Stimulated activated CD8-positive, alpha-beta memory T cell treated with anti-CD3 and anti-CD28 coated beads, Interleukin-2, amount 100 ng/mL, for 1 hour (primary cell): ENCODE measurements around the gene LIMS1.
"Not testable (repeated sequence)": the region's sequence is repeated elsewhere in the genome, so short reads cannot be mapped to it uniquely, and the experiment has no call there.

Experiments
- DNase-seq, 2 donors: peaks; one replicate each; pipeline ENCODE4 v3.0.0-alpha.2; 2020; ENCODE audit warnings: low read depth in 2 of 2

LIMS1 gene

DNA sequence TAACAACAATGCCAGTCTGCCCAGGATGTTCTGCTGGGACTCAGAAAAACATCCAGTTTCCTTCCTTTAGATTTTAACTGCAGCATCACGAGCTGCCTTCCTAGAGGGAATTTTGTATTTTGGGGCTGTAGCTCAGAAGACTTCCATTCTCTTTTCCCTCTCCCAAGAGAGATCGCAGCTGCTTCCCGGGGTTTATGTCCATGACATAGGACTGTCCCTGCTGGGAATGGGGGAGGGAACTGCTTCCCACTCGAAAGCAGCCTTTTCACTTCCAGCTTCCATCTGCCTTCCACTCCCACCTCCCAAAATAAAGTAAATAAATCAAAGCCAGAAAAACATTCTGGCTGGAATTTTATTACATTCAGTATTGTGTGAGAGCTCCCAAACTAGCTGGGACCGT lies 52.4 kb downstream of the LIMS1 start:
- DNase-seq, result no peak

DNA sequence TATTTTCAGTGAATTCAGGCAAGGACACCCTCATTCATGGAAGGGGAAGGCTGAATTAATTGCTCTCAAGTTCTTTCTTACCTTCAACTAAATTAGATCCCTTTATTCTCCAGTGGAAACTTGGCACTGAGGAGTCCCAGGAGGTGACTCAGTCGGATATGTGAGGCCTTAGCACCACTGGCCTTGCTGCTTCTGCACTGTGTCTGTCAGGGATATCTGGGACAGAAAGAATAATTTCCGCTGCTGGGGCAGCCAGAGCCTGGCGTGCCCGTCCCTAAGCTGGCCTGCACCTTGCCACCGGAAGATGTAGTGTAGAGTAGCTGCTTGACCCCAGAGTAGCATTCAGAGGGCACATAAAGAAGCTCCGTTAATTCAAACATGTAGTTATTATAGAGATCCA lies 53.4 kb downstream of the LIMS1 start:
- DNase-seq, result no peak

DNA sequence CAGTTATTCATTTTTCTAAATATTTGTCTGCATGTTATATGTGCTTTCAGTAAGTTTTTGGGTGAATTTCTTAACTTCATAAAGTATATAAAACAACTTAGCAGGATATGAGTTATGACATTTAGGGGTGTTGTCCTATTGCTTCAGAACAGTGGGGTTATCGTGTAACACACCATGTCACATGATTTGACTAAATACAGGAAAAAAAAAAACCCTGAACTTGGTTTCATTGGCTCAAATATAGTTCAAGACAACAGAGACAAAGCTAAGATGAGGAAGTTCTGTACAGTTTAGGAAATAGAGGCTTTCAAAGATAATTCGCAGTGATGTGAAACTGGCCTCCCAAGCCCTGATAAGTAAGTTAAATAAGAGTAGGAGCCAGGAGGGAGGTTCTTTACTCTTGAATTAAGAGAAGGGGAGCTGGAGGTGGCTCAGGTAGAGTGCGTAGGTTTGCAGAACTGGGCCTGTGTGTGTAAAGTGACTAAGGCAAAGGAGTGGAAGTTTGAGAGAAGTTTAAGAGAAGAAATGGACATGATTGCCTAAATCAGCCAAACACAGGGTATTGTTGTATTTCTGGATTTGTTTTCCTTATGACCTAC lies 53.9 kb downstream of the LIMS1 start:
- no peak for DNase-seq

DNA sequence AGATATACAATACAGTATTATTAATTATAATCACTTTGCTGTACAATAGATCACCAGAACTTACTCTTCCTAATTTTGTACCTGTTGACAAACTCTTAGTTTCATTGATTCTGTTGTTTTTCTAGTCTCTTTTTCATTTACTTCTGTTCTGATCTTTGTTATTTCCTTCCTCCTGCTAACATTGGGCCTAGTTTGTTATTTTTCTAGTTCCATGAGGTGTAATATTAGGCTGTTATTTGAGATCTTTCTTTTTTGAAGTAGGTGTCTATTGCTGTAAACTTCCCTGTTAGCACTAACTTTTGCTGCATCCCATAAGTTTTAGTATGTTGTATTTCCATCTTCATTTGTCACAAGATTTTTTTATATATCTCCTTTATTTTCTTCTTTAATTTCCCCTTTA lies 55.1 kb downstream of the LIMS1 start:
- DNase-seq, result no peak

DNA sequence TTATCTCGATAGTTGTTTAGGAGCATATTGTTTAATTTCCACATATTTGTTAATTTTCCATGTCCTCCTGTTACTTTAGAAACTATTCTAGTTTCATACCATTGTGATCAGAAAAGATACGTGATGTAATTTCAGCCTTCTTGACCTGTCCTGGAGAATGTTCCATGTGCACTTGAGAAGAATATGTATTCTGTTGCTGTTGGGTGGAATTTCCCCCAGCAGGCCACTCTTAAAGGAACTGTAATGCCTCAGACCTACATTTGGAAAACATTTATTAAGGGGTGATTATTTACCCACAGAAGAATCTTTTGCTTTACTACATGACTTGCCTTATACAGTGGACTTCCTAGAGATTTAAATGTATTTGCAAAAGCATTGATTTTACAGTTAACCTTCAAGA lies 55.5 kb downstream of the LIMS1 start:
- DNase-seq, result no peak

DNA sequence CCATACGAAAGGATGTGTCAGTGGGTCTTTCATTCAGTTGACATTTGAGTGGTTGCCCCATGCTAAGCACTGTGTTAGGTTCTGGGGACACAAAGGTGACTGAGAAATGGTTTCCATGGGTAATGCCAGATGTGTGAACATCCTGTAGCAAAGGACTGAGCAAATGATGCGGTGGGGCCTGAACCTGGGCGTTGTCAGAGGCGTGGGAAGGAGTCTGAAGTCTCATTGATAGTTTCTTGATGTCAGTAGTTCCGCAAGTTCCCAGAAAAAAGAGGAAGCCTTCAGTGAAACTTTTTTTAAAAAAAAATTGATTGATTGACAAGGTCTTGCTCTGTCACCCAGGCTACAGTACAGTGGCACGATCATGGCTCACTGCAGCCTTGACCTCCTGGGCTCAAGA lies 56.9 kb downstream of the LIMS1 start:
- no peak for DNase-seq

DNA sequence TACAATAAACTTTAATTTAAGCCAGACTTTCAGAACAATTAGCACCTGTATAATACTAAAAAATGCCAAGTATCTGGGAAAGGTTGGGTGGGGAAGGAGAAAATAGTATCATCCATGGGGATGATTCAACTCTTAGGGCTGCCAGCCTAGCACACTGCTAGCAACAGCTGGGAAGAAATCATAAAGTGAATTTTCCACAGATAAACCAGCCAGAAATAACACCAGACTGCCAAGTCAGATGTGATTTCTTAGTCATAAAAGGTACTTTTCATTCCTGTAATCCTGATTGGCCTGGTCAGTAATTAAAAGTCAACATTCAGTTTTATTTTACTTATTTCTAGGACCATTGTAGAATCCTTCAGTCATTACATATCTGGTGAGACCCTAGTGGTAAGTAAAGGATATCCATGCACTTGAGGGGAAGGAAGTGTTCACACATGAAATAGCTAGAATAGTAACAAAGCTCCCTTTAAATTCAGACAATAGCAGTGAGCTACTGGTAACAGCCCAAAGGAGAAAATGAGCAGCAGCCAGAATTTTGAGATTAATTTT lies 59.4 kb downstream of the LIMS1 start:
- no peak for DNase-seq

DNA sequence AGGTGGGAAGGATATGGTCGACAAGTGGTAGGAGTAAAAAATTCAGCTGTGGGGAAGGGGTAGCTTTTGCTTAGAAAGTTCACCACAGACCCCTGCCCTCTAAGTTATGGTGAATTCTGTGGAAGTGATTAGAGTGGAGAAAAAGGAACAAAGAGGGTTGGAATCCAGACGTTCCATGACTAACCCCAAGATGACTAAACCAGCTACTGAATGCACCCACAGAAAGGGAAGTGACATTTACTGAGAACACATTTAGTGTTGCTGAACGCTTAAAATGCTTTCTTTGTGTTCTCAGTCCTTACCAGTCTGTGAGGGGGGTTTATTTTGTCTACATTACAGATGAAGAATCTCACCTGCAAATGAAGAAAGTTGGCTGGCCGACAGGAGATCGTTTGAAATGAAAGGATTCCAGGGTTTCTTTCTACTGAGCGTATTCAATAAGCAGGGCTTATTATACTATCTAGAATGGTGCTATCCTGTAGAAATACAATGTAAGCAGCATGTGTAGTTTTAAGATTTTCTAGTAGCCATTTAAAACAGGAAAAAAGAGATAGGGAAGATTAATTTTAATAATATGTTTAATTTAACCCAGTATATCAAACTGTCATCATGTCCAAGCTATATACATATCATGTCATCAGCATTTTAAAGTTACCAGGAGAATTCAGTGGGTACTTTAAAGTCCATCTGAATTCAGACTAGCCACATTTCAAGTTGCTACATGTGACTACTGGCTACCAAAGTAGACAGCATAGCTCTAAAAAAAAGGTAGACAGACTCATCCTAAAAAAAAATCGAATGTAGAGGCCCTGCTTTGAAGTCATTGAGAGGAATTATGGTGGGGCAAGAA lies 60.1 kb downstream of the LIMS1 start:
- no peak for DNase-seq

DNA sequence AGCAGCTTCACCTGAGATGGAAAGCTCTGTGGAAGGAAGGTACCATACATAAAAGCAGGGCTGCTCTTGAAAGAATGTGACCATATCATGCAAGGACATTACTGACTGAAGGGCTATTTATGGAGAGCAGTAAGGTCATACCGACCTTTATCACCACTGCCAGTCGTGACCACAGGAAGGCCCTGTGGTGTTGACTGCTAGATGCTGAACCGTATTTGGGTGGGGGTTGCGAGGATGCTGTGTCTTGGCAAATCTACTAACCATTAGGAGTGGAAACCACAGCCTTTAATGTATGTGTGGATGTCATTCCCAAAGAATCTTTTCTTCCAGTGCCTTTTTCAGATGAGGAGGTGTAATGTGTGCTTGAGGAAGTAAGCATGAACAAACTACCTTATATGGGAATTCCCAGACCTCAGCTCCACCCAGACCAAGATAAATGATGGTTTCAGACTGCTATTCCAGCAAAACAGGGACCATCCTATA lies 60.8 kb downstream of the LIMS1 start:
- no peak for DNase-seq

DNA sequence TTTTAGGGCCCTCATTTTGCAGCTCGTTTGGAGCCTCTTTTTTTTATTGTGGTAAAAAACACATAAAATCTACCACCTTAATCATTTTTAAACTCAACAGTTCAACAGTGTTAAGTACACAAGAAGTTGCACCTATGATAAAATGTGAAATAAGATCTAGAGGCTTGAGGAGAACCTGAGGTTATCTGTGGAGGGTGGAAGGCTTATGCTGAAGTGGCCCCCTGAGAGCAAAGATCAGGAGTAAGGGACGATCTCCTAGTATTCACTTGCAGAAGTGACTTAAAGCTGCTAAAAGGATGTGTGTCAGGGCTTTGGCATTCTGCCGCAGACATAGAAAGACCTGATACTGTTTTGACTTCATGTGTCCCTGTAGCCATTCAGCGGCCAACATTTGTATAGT lies 61.5 kb downstream of the LIMS1 start:
- DNase-seq, result not testable (repeated sequence)

DNA sequence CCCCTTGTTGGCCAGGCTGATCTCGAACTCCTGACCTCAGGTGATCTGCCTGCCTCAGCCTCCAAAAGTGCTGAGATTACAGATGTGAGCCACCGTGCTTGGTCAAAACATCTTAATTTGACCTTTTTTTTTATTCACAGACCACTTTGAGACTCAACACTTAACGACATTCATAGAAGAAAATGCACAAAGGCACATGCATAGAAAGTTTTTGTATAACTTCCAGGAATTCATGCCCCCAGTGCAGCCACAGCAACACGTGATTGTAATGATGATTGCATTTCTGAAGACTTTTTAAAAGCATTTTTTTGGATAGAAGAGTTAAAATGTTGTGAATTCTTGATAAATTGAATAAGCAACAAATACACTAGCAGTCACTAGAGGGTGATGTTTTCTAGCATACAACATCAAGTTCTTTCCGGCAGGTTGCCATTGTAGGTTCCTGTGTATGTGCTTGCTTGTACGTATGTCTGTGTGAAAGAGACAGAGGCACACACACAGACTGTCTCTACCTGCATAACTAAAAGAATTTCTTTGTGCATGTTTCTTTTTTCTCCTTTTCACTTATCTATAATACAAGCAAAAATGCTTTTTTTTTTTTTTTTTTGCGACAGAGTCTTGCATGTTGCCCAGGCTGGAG lies 63.0 kb downstream of the LIMS1 start:
- DNase-seq, result not testable (repeated sequence)

DNA sequence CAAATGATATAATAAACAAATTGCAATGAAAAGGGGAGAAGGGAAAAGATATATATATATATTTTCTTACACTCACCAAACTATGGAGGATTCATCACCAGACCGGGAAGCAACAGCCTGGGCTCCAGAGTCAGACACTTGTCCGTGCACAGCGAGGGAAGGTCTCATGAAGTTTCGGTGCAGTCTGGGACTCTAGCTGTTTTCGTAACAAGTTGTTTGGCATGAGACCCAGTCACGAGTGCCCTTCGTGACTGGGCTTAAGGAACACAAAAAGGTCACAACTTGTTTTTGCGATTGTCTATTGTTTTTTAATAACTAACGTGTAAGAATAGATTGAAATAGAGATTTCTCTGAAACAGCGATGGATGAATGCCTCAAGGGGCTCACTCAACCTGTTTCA lies 66.9 kb downstream of the LIMS1 start:
- not testable (repeated sequence) for DNase-seq

DNA sequence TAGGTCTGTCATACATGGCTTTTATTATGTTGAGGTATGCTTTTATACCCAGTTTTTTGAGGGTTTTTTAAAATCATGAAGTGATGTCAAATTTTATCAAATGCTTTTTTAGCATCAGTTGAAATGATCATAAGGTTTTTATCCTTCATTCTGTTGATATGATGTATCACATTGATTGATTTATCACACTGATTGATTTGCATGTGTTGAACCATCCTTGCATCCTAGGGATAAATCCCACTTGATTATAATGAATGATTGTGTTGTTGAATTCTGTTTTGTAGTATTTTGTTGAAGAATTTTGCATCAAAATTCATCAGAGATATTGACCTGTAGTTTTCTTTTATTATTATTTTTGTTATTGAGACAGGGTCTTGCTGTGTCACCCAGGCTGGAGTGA lies 68.2 kb downstream of the LIMS1 start:
- DNase-seq, result no peak

DNA sequence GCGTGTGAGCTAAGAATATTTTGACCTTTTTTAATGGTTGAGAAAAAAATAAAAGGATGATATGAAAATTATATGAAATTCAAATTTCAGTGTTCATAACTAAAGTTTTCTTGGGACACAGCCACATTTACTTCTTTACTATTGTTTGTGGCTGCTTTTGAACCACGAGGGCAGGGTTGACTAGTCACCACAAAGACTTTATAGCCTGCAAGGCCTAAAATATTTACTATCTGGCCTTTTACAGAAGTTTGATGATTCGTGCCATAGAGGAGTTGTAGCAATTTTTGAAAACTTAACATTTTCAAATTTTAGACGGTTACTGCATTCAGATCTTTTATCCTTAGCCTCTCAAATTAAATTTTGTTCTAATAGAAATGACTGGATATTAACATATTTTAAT lies 69.9 kb downstream of the LIMS1 start:
- DNase-seq, result no peak

DNA sequence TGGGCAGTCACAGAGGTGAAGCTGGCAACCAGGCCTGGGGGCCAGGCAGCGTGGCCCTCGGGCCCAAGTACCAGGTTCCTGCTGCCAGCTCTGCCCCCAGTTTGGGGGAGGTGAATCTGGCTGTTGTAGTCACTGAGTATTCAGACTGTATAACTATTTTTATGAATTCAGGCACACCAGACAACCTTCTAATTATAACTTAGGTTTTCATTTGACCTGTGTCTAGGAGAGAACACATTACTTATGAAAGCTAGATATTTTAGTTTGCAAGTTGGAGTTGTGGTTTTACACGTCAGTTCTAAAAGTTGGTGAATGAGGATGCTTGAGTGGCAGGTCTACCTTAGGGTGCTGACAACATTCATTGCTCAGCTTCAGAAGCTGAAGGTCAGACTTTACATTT lies 71.7 kb downstream of the LIMS1 start:
- no peak for DNase-seq

DNA sequence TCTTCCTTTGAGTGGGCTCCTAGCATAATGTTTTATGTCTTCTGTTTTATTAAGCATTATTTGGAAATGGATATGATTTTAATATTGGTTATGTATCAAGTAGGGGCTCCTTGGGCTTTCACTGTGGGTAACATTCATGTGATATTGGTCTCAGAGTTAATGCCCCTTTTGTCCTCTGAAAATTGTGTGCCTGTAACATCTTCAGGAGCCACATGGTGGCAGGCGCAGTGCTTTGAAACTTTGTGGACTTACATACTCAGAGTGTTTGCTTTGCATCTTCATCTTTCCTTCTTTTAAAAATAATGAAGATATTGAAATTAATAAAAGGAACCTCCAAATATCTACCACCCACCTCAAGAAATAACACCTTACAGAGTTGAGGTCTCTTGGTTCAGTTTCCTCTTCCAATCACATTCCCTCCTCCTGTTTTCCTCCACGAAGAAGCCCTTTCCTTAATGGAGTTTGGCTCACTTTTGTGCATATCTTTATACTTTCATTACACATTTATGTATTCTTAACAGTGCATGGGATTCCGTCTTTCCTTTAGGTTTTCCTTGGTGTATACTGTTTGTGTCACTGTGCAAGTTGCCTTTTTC lies 73.5 kb downstream of the LIMS1 start:
- peak in 1 of 2 donors; percentile 13 for DNase-seq

DNA sequence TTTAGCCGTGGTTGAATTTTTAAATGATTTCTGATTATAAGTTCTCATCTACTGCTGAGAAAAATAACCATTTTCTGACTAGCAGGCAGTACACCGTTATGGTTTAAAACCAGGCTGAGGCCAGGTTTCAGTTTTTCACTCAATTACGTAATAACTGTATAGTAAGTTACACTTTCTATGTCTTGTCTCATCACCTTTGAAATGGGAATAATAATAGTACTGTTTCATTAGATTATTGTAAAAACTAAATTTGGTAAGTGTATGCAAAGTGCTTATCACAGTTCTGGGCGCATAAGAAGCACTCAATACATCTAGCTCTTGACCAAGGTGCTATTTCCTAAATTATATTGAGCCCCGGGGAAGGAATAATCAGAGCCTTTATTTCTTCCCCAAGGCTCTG lies 76.8 kb downstream of the LIMS1 start:
- DNase-seq, result no peak

DNA sequence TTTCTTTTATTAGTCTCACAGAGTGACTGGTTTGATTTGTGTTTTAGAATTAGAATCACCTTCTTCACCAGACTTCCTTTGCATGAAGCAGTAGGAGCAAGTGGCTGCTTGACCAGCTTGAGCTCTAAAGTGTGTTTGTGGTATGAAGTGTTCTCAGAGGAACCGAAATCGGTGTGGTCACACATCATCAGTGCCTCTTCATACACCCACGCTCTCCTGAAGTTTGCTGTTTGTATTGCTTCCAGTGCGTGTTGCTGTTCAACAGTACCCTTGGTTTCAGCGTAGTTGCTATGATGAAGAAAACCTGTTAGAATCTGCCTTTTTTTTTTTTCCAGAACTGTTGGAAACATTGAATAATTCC lies 77.9 kb downstream of the LIMS1 start:
- DNase-seq, result no peak

DNA sequence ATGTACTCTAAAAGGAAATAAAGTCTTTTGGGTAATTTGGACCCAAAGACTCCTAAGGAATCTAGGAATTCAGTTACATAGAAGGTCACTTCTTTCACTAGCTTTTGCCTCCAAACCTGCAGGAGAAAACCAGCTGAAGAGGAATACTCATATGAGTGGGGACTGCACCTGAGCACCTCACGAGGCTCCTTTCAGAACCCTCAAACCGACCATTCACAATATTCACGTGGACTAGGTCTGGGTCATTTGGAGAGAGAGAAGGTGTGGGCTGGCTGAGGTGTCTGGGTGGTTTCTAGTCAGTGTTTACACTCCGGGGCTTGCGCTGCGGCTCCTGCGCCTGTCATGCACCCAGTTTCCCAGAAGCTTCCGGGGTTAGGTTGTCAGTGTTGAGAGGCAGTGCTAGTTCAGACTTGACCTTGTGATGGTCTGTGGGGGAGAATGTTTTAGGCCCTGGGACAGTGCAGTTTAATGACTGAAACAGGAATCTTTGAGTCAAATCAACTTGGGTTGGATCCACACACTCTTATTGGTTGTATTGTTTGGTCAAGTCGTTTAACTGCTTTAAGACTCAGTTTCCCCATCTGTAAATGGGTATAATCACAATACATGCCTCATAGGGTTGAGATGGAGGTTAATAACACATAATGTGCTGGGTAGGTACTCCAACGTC lies 78.4 kb downstream of the LIMS1 start:
- DNase-seq, result no peak

DNA sequence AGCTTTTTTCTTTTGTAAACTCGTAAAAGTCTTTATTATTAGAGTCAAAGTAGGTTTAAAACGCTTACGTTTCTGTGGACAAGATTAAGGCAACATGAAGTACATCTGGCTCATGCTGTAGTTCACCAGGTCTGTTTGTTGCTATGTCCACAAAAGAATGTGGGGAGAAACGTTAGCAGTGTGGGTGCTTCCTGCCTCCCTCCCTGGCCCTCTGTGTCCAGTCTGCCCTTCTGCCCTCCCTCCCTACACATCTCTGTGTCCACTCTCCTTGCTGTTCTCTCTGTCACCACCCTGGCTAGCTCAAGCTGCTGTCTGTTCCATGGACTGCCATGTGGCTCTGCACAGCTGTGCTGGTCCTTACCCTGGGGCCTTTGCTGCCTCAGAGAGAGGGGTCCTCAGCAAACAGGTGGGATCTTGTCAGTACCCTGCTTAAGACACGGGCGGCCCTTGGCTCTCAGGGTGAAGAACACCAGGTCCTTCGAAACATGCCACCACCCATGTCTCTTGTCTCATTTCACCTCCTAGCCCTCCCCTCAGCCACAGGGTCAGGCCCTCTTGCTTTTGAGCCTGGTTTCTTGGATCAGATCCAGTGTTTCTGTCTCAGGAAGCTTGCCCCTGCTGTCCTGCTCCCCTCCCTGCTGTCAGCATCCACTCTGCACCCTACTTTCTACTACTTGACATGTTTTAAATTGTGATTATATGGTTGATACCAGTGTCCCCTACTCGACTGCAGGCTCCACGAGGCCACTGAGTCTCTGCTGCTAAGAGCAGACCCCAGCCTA lies 79.2 kb downstream of the LIMS1 start:
- DNase-seq, result no peak

DNA sequence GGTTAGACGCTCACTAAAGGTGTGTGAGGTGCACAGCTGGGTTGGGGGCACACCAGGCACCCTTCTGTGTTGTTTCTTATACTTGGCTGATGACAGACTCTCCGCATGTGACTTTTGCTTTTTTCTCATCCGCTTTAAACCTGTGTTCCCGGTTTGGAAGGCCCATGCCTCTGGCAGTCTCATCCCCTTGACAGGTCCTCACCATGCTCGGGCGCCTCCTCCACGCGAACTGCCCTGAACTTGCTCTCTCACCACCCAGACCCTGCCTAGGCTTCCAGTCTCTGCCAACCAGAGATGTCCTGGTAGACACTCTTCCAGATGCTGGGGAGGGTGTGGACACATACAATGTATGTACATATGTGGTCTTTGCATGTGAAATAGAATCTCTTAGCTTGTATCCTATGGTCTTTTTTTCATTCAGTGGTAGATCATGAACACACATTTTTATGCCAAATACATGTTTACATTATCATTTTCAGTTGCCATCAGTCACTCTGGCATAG lies 79.8 kb downstream of the LIMS1 start:
- no peak for DNase-seq
